HepG2 (cell line): ENCODE measurements around the gene POC1B. TPM values are rescaled to one million over a fixed set of nuclear protein-coding genes. Genes with fewer than 3 reads are reported as not detected.

Source experiments
- ELF3 ChIP-seq: IDR thresholded peaks from 2 replicates; pipeline ENCODE4 v1.6.1; 2016; ENCODE audit warnings: missing genetic modification reagents, missing compliant biosample characterization
- ELK4 ChIP-seq: sonication (generic); formaldehyde crosslinking; IDR thresholded peaks from 2 replicates; pipeline ENCODE4 v1.9.0; 2021; ENCODE audit warnings: missing genetic modification reagents, borderline replicate concordance
- FOXM1 ChIP-seq: sonication (generic); formaldehyde crosslinking; IDR thresholded peaks from 2 replicates; pipeline ENCODE4 v1.5.0; 2020; ENCODE audit warnings: missing genetic modification reagents
- FOXO1 ChIP-seq: sonication (generic); formaldehyde crosslinking; IDR thresholded peaks from 2 replicates; pipeline ENCODE4 v1.4.0; 2020; ENCODE audit warnings: missing genetic modification reagents
- FOXP1 ChIP-seq, 2 experiments: fragments of 450-650 bp in 1 of 2; IDR thresholded peaks; 2 replicates each; pipeline ENCODE4 v1.6.1; 2017 to 2018; ENCODE audit warnings: antibody characterized with exemption in 1 of 2
- FOXP4 ChIP-seq: sonication (generic); formaldehyde crosslinking; IDR thresholded peaks from 2 replicates; pipeline ENCODE4 v1.4.0; 2020; ENCODE audit warnings: missing genetic modification reagents
- GABPA ChIP-seq, 2 experiments: IDR thresholded peaks; 2 replicates each; pipeline ENCODE4 v1.6.1; 2011 to 2016; ENCODE audit warnings: low read depth in 2 of 2, low read length in 1 of 2, missing biosample characterization in 1 of 2, missing genetic modification characterization in 1 of 2
- HNF1A ChIP-seq, 2 experiments: sonication (generic) in 1 of 2; formaldehyde crosslinking in 1 of 2; IDR thresholded peaks; 2 replicates each; pipeline versions ENCODE4 v1.4.0 to v1.6.1; 2016 to 2020; ENCODE audit warnings: borderline replicate concordance in 1 of 2, low read depth in 1 of 2, mild to moderate bottlenecking in 1 of 2, missing genetic modification reagents in 1 of 2
- HOMEZ ChIP-seq: IDR thresholded peaks from 2 replicates; pipeline ENCODE4 v1.6.1; 2016; ENCODE audit warnings: low read depth
- KAT8 ChIP-seq: IDR thresholded peaks from 2 replicates; pipeline ENCODE4 v1.6.1; 2016; ENCODE audit warnings: missing genetic modification reagents, missing compliant biosample characterization
- NR2F6 ChIP-seq, 2 experiments: IDR thresholded peaks; 2 replicates each; pipeline ENCODE4 v1.6.1; 2016; ENCODE audit warnings: antibody characterized with exemption in 1 of 2, mild to moderate bottlenecking in 1 of 2
- PLSCR1 ChIP-seq: sonication (generic); formaldehyde crosslinking; IDR thresholded peaks from 2 replicates; pipeline ENCODE4 v1.5.0; 2020; ENCODE audit warnings: missing genetic modification reagents, mild to moderate bottlenecking, borderline replicate concordance
- RORA ChIP-seq: sonication (generic); formaldehyde crosslinking; IDR thresholded peaks from 2 replicates; pipeline ENCODE4 v1.5.0; 2020; ENCODE audit warnings: mild to moderate bottlenecking, missing genetic modification reagents, moderate library complexity
- SOX6 ChIP-seq, 2 experiments: fragments of 450-650 bp in 1 of 2; sonication (generic) in 1 of 2; formaldehyde crosslinking in 1 of 2; IDR thresholded peaks; 2 replicates each; pipeline versions ENCODE4 v1.4.0 to v1.6.1; 2017 to 2020; ENCODE audit warnings: antibody characterized with exemption in 1 of 2, mild to moderate bottlenecking in 1 of 2, missing genetic modification reagents in 1 of 2
- SSRP1 ChIP-seq: IDR thresholded peaks from 2 replicates; pipeline ENCODE4 v1.6.1; 2016; ENCODE audit warnings: control low read depth
- ZNF724P ChIP-seq: sonication (generic); formaldehyde crosslinking; IDR thresholded peaks from 2 replicates; pipeline ENCODE4 v1.8.0; 2022; ENCODE audit warnings: missing genetic modification reagents, borderline replicate concordance
- ZNF768 ChIP-seq: sonication (generic); formaldehyde crosslinking; IDR thresholded peaks from 2 replicates; pipeline ENCODE4 v1.4.0; 2020; ENCODE audit warnings: missing genetic modification reagents
- ZNF782 ChIP-seq: sonication (generic); formaldehyde crosslinking; IDR thresholded peaks from 2 replicates; pipeline ENCODE4 v1.4.0; 2020; ENCODE audit warnings: missing genetic modification reagents, mild to moderate bottlenecking, borderline replicate concordance
- polyA plus RNA-seq, 8 experiments: library from polyadenylated mRNA; depleted of rRNA in 3 of 8; stranded (reverse) in 7 of 8; unstranded in 1 of 8; fragments of >200 nt; fragmentation: Illumina TruSeq in 4 of 8; extraction: Trizol in 4 of 8; gene quantifications; 2 replicates each; pipeline versions ENCODE4 v1.2.1 to v1.2.3, GENCODE V29; 2011 to 2016; ENCODE audit warnings: low read depth in 4 of 8, missing spikeins in 1 of 8, mixed read lengths in 1 of 8; ENCODE audit not compliant: insufficient read depth in 1 of 8
- total RNA-seq, 5 experiments: library from RNA; depleted of rRNA; stranded (reverse); fragments of >200 nt; fragmentation: Illumina TruSeq; extraction: Trizol; gene quantifications; 2 replicates each; pipeline ENCODE4 v1.2.3, GENCODE V29; 2016; ENCODE audit warnings: low read depth in 1 of 5

The POC1B gene
- total and polyA plus RNA-seq, 2 of the 13 experiments (the other 11 are each of a cell fraction or from before 2014, with no cell fraction given) = 9.3 to 11.0 TPM

DNA sequence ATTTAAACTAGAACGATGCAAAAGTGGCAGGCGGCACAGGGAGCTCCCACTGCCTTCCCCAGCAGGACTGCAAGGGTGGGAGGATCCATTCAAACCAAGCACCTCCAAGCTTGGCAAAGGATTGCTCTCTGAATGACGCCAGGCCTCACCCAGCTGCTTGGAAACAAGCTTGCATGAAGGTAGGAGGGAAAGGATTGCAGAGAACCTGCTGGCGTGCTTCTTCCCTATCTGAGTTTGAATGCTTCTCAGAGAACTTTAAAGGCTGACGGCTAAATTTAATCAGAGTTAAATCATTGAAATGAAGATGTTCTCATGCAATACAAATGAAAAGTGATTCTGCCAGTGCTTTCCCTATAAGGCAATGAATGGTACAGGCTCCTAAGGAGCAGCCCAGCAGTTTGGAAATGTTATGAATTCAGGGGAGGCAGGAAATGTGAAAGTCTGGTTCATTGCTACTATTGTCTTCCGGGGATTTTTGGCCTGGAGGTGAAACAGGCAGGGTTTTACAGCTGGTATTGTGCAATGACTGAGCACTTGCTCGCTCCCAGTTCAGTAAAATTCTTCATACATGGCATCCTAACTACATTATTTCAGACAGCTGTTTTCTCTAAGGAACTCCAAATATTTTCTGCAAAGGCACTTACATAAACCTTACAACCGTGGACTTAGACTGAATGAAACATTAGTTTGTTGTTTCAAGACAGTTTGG is 141.6 kb downstream of the POC1B start (continued):
- TF ChIP-seq ZNF768 (CRISPR knock-in tag) = no peak
- no peak for TF ChIP-seq ZNF724P (CRISPR knock-in tag)
- TF ChIP-seq SSRP1 (CRISPR knock-in tag) = 0 out of 2 replicates have a peak, but pooled peaks have one; percentile 51
- no peak for TF ChIP-seq ELK4 (CRISPR knock-in tag)
- no peak; the same call in 1 of the 2 replicates for TF ChIP-seq NR2F6 (IDR thresholded peaks at IDR 0.05)
- TF ChIP-seq NR2F6 (CRISPR knock-in tag; IDR thresholded peaks at IDR 0.05) = 0 out of 2 replicates have a peak, but pooled peaks have one; percentile 42
- no peak for TF ChIP-seq SOX6 (IDR thresholded peaks at IDR 0.05)
- peak; percentile 78 for TF ChIP-seq SOX6 (CRISPR knock-in tag; IDR thresholded peaks at IDR 0.05)
- no peak for TF ChIP-seq ZNF782
- peak; percentile 70; the same call in 1 of the 2 replicates for TF ChIP-seq ELF3 (CRISPR knock-in tag)
- no peak for TF ChIP-seq RORA
- no peak for TF ChIP-seq FOXO1 (CRISPR knock-in tag)
- no peak for TF ChIP-seq GABPA (IDR thresholded peaks at IDR 0.05; ENCODE audit: low read depth, low read length)
- peak; percentile 60; the same call in 1 of the 2 replicates for TF ChIP-seq GABPA (CRISPR knock-in tag; IDR thresholded peaks at IDR 0.05; ENCODE audit: low read depth)
- no peak for TF ChIP-seq HNF1A (IDR thresholded peaks at IDR 0.05; ENCODE audit: low read depth)
- TF ChIP-seq HNF1A (CRISPR knock-in tag; IDR thresholded peaks at IDR 0.05; ENCODE audit: borderline replicate concordance) = no peak; the same call in 1 of the 2 replicates
- no peak; the same call in 1 of the 2 replicates for TF ChIP-seq KAT8 (CRISPR knock-in tag)
- no peak for TF ChIP-seq FOXM1
- no peak for TF ChIP-seq PLSCR1 (CRISPR knock-in tag)
- TF ChIP-seq HOMEZ (CRISPR knock-in tag) = no peak
- no peak for TF ChIP-seq FOXP1 (IDR thresholded peaks at IDR 0.05)
- TF ChIP-seq FOXP1 (CRISPR knock-in tag; IDR thresholded peaks at IDR 0.05) = peak; percentile 24; the same call in 1 of the 2 replicates
- TF ChIP-seq FOXP4 (CRISPR knock-in tag) = peak; percentile 77
